A673 (cell line): ENCODE data around the gene ACOT13. TPM values are rescaled to one million over a fixed set of nuclear protein-coding genes. Genes with fewer than 3 reads are reported as not detected.
A peak's percentile ranks its signal among the peaks of the same experiment; 100 is the strongest.

Experiments
- BruUV-seq: library from RNA; stranded (reverse); fragments of 400-500 nt; replicated peaks from 2 replicates; lab custom pipeline; 2021; lab: Mats Ljungman, UMichigan
- CTCF ChIA-PET: fragments of 300-600 bp; sonication (Branson Sonifier 250); formaldehyde crosslinking; loops from one replicate; lab custom pipeline; 2022; ENCODE audit warnings: antibody characterized with exemption; lab: Charles Lee
- POLR2A ChIA-PET: fragments of 300-600 bp; sonication (Branson Sonifier 250); formaldehyde crosslinking; loops from one replicate; lab custom pipeline; 2022; ENCODE audit warnings: antibody characterized with exemption; ENCODE audit not compliant: low non-redundant PET; lab: Charles Lee
- DNase-seq: peaks from one replicate; pipeline ENCODE4 v3.0.0-alpha.2; 2015; ENCODE audit warnings: low spot score
- H3K27ac ChIP-seq: fragments of 200-600 bp; sonication (generic); 2 replicates; pipeline ENCODE4 v1.5.1; 2016; ENCODE audit warnings: mixed run types, low read depth, mild to moderate bottlenecking, mixed read lengths, antibody characterized with exemption, low read length; ENCODE audit not compliant: poor library complexity, severe bottlenecking
- H3K27me3 ChIP-seq: fragments of 200-600 bp; sonication (generic); replicated peaks from 2 replicates; pipeline ENCODE4 v1.6.1; 2017; ENCODE audit warnings: mixed run types, low read depth, mild to moderate bottlenecking, mixed read lengths, antibody characterized with exemption, low read length; ENCODE audit not compliant: insufficient read depth, poor library complexity
- H3K36me3 ChIP-seq: fragments of 200-600 bp; sonication (generic); 2 replicates; pipeline ENCODE4 v1.6.1; 2016; ENCODE audit warnings: mixed run types, mild to moderate bottlenecking, mixed read lengths, antibody characterized with exemption, low read length; ENCODE audit not compliant: insufficient read depth, poor library complexity, severe bottlenecking
- H3K4me1 ChIP-seq: fragments of 200-600 bp; sonication (generic); 2 replicates; pipeline ENCODE4 v1.6.1; 2017; ENCODE audit warnings: mixed run types, mild to moderate bottlenecking, mixed read lengths, antibody characterized with exemption, low read length; ENCODE audit not compliant: insufficient read depth, poor library complexity, severe bottlenecking
- H3K4me3 ChIP-seq: fragments of 200-600 bp; sonication (generic); 2 replicates; pipeline ENCODE4 v1.5.1; 2016; ENCODE audit warnings: low read depth, mixed run types, mild to moderate bottlenecking, mixed read lengths, low read length; ENCODE audit not compliant: poor library complexity, severe bottlenecking
- H3K9me3 ChIP-seq: fragments of 200-600 bp; sonication (generic); 2 replicates; pipeline ENCODE4 v1.6.1; 2016; ENCODE audit warnings: mixed run types, low read depth, mild to moderate bottlenecking, mixed read lengths, antibody characterized with exemption, low read length; ENCODE audit not compliant: poor library complexity, severe bottlenecking
- CTCF ChIP-seq: fragments of 300-800, 200-600 bp; sonication (generic); conservative IDR thresholded peaks from 2 replicates; pipeline ENCODE4 v1.5.1; 2017; ENCODE audit warnings: low read depth, mild to moderate bottlenecking, antibody characterized with exemption, low read length, moderate library complexity, mixed read lengths
- EZH2 ChIP-seq: fragments of 200-600 bp; sonication (generic); IDR thresholded peaks from 2 replicates; pipeline ENCODE4 v1.6.1; 2017; ENCODE audit warnings: borderline replicate concordance, low read depth, mild to moderate bottlenecking, mixed read lengths, antibody characterized with exemption, low read length; ENCODE audit not compliant: poor library complexity, severe bottlenecking
- intact Hi-C: fragments of 100-400 bp; cut with micrococcal nuclease; formaldehyde crosslinking; loops from one replicate; pipeline ENCODE4 v1.10.0; 2022; ENCODE audit not compliant: unreplicated experiment
- total RNA-seq: library from RNA; stranded (reverse); gene quantifications from 2 replicates; pipeline ENCODE4 v1.2.3, GENCODE V29; 2021

The ACOT13 gene
- total RNA-seq, 1 experiment from 2014 or later = 31.2 TPM

GRCh38 chr6:24663189-24663588 is 3.7 kb upstream of the ACOT13 start:
- no TSS peak for BruUV-seq
- intact Hi-C loops = no loop called here
- Histone ChIP-seq H3K27me3 (no peaks in the 10 kb centered on the region), H3K36me3 (peaks cover 14% of the 10 kb centered on the region), H3K27ac (no peak overlapping the region), H3K9me3 (no peaks in the 10 kb centered on the region), H3K4me1 (peaks cover 8% of the 10 kb centered on the region), H3K4me3 (no peak overlapping the region)
- no peak for TF ChIP-seq EZH2
- TF ChIP-seq CTCF = no peak
- no peak for DNase-seq
- POLR2A ChIA-PET = no interaction called here
- CTCF ChIA-PET = no interaction called here

GRCh38 chr6:24664046-24664987 is 2.6 kb upstream of the ACOT13 start:
- intact Hi-C loops = no loop called here
- no peak overlapping the region for H3K4me3 ChIP-seq
- CTCF ChIA-PET = no interaction called here
- H3K9me3 ChIP-seq = no peaks in the 10 kb centered on the region
- TF ChIP-seq EZH2 (no peak), CTCF (no peak)
- peaks cover 8% of the 10 kb centered on the region for H3K4me1 ChIP-seq
- DNase-seq = no peak
- peaks cover 14% of the 10 kb centered on the region for H3K36me3 ChIP-seq
- POLR2A ChIA-PET = no interaction called here
- H3K27ac ChIP-seq = no peak overlapping the region
- H3K27me3 ChIP-seq = no peaks in the 10 kb centered on the region
- BruUV-seq = no TSS peak

GRCh38 chr6:24666097-24666640 is 708 bp upstream of the ACOT13 start:
- peak; percentile 41 for DNase-seq
- CTCF ChIA-PET = interaction anchor here (1.1 kb wide), 1 partner anchor 85 kb away, joined by 4 read pairs; no protein-coding TSS in a partner anchor
- POLR2A ChIA-PET = interaction anchor here (0.5 kb wide), 1 partner anchor 105 kb away, joined by 3 read pairs; no protein-coding TSS in a partner anchor
- Histone ChIP-seq H3K4me3 (peak overlapping the region; percentile 75), H3K27me3 (no peaks in the 10 kb centered on the region), H3K9me3 (peaks cover 10% of the 10 kb centered on the region), H3K27ac (peak overlapping the region; percentile 69), H3K36me3 (peaks cover 14% of the 10 kb centered on the region), H3K4me1 (peaks cover 8% of the 10 kb centered on the region)
- intact Hi-C loops = no loop called here
- TF ChIP-seq CTCF = no peak
- TF ChIP-seq EZH2 = no peak
- TSS peak; percentile 70 for BruUV-seq
